ENCODE measurements around the gene RGS12. TPM values are rescaled to one million over a fixed set of nuclear protein-coding genes. Genes with fewer than 3 reads are reported as not detected.
A peak's percentile ranks its signal among the peaks of the same experiment; 100 is the strongest.

The RGS12 gene
- total and polyA plus RNA-seq, 2 experiments from 2014 or later: 19.6 to 22.5 TPM

GRCh38 chr4:3247399-3248177, 45.2 kb upstream of the RGS12 start:
- no peak for DNase-seq (ENCODE audit: low spot score)
- H3K4me1 ChIP-seq (ENCODE audit: insufficient read depth): no peaks in the 10 kb centered on the region
- H3K79me2 ChIP-seq: no peaks in the 10 kb centered on the region
- no peaks in the 10 kb centered on the region for H4K20me1 ChIP-seq (ENCODE audit: insufficient read depth, poor library complexity, severe bottlenecking)
- H3K36me3 ChIP-seq (replicated peaks; ENCODE audit: insufficient read depth, low read depth): no peaks in the 10 kb centered on the region
- no peak for TF ChIP-seq EZH2 (IDR thresholded peaks at IDR 0.05; ENCODE audit: borderline replicate concordance)
- TF ChIP-seq EZH2phosphoT487 (IDR thresholded peaks at IDR 0.05; ENCODE audit: low read depth, severe bottlenecking, unreplicated experiment): no peak
- no peak for TF ChIP-seq CTCF (IDR thresholded peaks at IDR 0.05; ENCODE audit: poor library complexity)
- no peak overlapping the region for H3K4me3 ChIP-seq
- no peak overlapping the region for H3K27ac ChIP-seq
- no peak overlapping the region for H3K4me2 ChIP-seq
- H3K27me3 ChIP-seq: no peaks in the 10 kb centered on the region
- WGBS (ENCODE audit: low lambda C conversion rate, missing lambda C conversion rate): 93% methylated on average over 21 of the region's 21 CpGs
- no peaks in the 10 kb centered on the region for H3K9me3 ChIP-seq (ENCODE audit: low read depth)
- no peaks in the 10 kb centered on the region for H3K9me2 ChIP-seq (replicated peaks; ENCODE audit: insufficient read depth)
- no peak overlapping the region for H2AFZ ChIP-seq

GRCh38 chr4:3248178-3248480, 44.7 kb upstream of the RGS12 start:
- Histone ChIP-seq H3K4me1 (ENCODE audit: insufficient read depth) (no peaks in the 10 kb centered on the region), H3K79me2 (no peaks in the 10 kb centered on the region), H3K27ac (no peak overlapping the region), H3K4me3 (no peak overlapping the region), H3K27me3 (no peaks in the 10 kb centered on the region), H3K9me2 (replicated peaks; ENCODE audit: insufficient read depth) (no peaks in the 10 kb centered on the region), H2AFZ (no peak overlapping the region), H4K20me1 (ENCODE audit: insufficient read depth, poor library complexity, severe bottlenecking) (no peaks in the 10 kb centered on the region), H3K4me2 (no peak overlapping the region), H3K9me3 (ENCODE audit: low read depth) (no peaks in the 10 kb centered on the region), H3K36me3 (replicated peaks; ENCODE audit: insufficient read depth, low read depth) (no peaks in the 10 kb centered on the region)
- 97% methylated on average over 14 of the region's 14 CpGs for WGBS (ENCODE audit: low lambda C conversion rate, missing lambda C conversion rate)
- no peak for DNase-seq (ENCODE audit: low spot score)
- TF ChIP-seq CTCF (IDR thresholded peaks at IDR 0.05; ENCODE audit: poor library complexity): no peak
- no peak for TF ChIP-seq EZH2 (IDR thresholded peaks at IDR 0.05; ENCODE audit: borderline replicate concordance)
- TF ChIP-seq EZH2phosphoT487 (IDR thresholded peaks at IDR 0.05; ENCODE audit: low read depth, severe bottlenecking, unreplicated experiment): no peak

GRCh38 chr4:3248811-3249661, 43.8 kb upstream of the RGS12 start, which contains the start of gene MSANTD1:
Gene MSANTD1, plus strand, starts transcription at chr4:3249159. Its CDS starts 64 bp downstream, at chr4:3249223.
- H3K4me3 ChIP-seq: no peak within 1 kb of the TSS
- peak within 1 kb of the TSS; percentile 27 for H3K27ac ChIP-seq
- no peaks in the 10 kb centered on the region for H3K4me1 ChIP-seq (ENCODE audit: insufficient read depth)
- no peak within 1 kb of the TSS for H3K4me2 ChIP-seq
- H3K9me2 ChIP-seq (replicated peaks; ENCODE audit: insufficient read depth): no peaks in the 10 kb centered on the region
- H3K79me2 ChIP-seq: no peaks in the 10 kb centered on the region
- no peaks in the 10 kb centered on the region for H3K9me3 ChIP-seq (ENCODE audit: low read depth)
- H2AFZ ChIP-seq: no peak within 1 kb of the TSS
- 87% methylated on average over 67 of the region's 72 CpGs for WGBS (ENCODE audit: low lambda C conversion rate, missing lambda C conversion rate)
- no peaks in the 10 kb centered on the region for H4K20me1 ChIP-seq (ENCODE audit: insufficient read depth, poor library complexity, severe bottlenecking)
- DNase-seq (ENCODE audit: low spot score): peak; percentile 66
- H3K36me3 ChIP-seq (replicated peaks; ENCODE audit: insufficient read depth, low read depth): no peaks in the 10 kb centered on the region
- H3K27me3 ChIP-seq: no peaks in the 10 kb centered on the region
- TF ChIP-seq EZH2phosphoT487 (IDR thresholded peaks at IDR 0.05; ENCODE audit: low read depth, severe bottlenecking, unreplicated experiment) (no peak), EZH2 (IDR thresholded peaks at IDR 0.05; ENCODE audit: borderline replicate concordance) (no peak), CTCF (IDR thresholded peaks at IDR 0.05; ENCODE audit: poor library complexity) (no peak)

Measured in hepatocyte (in vitro differentiated cells).